Measurements from ENCODE around the gene SPATC1L. TPM values are rescaled to one million over a fixed set of nuclear protein-coding genes. Genes with fewer than 3 reads are reported as not detected.
"Not testable (repeated sequence)": the region's sequence is repeated elsewhere in the genome, so short reads cannot be mapped to it uniquely, and the experiment has no call there.

Gene SPATC1L
- total and polyA plus RNA-seq, 2 donors from 2014 or later = 3.7 to 8.7 TPM

- no peaks in the 10 kb centered on the region for H3K27me3 ChIP-seq (ENCODE audit: control insufficient read depth, insufficient read depth, low read length)
- intact Hi-C loops (cut with DNase I) = no loop called here
- H3K9me3 ChIP-seq (ENCODE audit: control insufficient read depth in 2 of 3, insufficient read depth in 1 of 3, low read length in 3 of 3) = no peaks in the 10 kb centered on the region
- H3K4me1 ChIP-seq (ENCODE audit: control insufficient read depth in 2 of 3, insufficient read depth in 2 of 3, low read depth in 1 of 3, low read length in 3 of 3) = no peaks in the 10 kb centered on the region
- H3K4me3 ChIP-seq (ENCODE audit: low read length in 3 of 3) = no peak overlapping the region
- no peak overlapping the region for H3K27ac ChIP-seq (ENCODE audit: low read depth in 2 of 2, low read length in 2 of 2)
- H3K36me3 ChIP-seq (ENCODE audit: control insufficient read depth in 2 of 3, insufficient read depth in 3 of 3, low read length in 3 of 3) = peaks cover 5 to 19% (median 7%) of the 10 kb centered on the region in 3 donors
- FAIRE-seq (no peak), DNase-seq (peak in 1 of 5 donors; percentile 15)
- no peak overlapping the region for H3K9ac ChIP-seq (ENCODE audit: low read length in 3 of 3)
- TF ChIP-seq CTCF (IDR thresholded peaks at IDR 0.05; ENCODE audit: borderline replicate concordance, extremely low read depth, insufficient read depth) = no peak
Observed at GRCh38 chr21:46202592-46203202, 18.4 kb upstream of the SPATC1L start.

- peak in 1 of 5 donors; percentile 1 for DNase-seq
- H3K9ac ChIP-seq (ENCODE audit: low read length in 3 of 3); H3K9me3 ChIP-seq (ENCODE audit: control insufficient read depth in 2 of 3, insufficient read depth in 1 of 3, low read length in 3 of 3); H3K4me1 ChIP-seq (ENCODE audit: control insufficient read depth in 2 of 3, insufficient read depth in 2 of 3, low read depth in 1 of 3, low read length in 3 of 3); intact Hi-C loops (cut with DNase I); H3K4me3 ChIP-seq (ENCODE audit: low read length in 3 of 3); FAIRE-seq; H3K27me3 ChIP-seq (ENCODE audit: control insufficient read depth, insufficient read depth, low read length); H3K27ac ChIP-seq (ENCODE audit: low read depth in 2 of 2, low read length in 2 of 2): not testable (repeated sequence)
- peaks cover 5 to 24% (median 7%) of the 10 kb centered on the region in 3 donors for H3K36me3 ChIP-seq (ENCODE audit: control insufficient read depth in 2 of 3, insufficient read depth in 3 of 3, low read length in 3 of 3)
Observed at GRCh38 chr21:46200877-46201803, 16.9 kb upstream of the SPATC1L start.

- no peak for TF ChIP-seq CTCF (IDR thresholded peaks at IDR 0.05; ENCODE audit: borderline replicate concordance, extremely low read depth, insufficient read depth)
- H3K9ac ChIP-seq (ENCODE audit: low read length in 3 of 3) = no peak overlapping the region
- H3K27me3 ChIP-seq (ENCODE audit: control insufficient read depth, insufficient read depth, low read length) = no peaks in the 10 kb centered on the region
- H3K4me3 ChIP-seq (ENCODE audit: low read length in 3 of 3) = no peak overlapping the region
- no peak overlapping the region for H3K27ac ChIP-seq (ENCODE audit: low read depth in 2 of 2, low read length in 2 of 2)
- H3K9me3 ChIP-seq (ENCODE audit: control insufficient read depth in 2 of 3, insufficient read depth in 1 of 3, low read length in 3 of 3) = no peaks in the 10 kb centered on the region
- DNase-seq (peak in 2 of 5 donors; percentile 2 to 16), FAIRE-seq (no peak)
- intact Hi-C loops (cut with DNase I) = no loop called here
- H3K36me3 ChIP-seq (ENCODE audit: control insufficient read depth in 2 of 3, insufficient read depth in 3 of 3, low read length in 3 of 3) = peaks cover 5 to 23% (median 14%) of the 10 kb centered on the region in 3 donors
- no peaks in the 10 kb centered on the region for H3K4me1 ChIP-seq (ENCODE audit: control insufficient read depth in 2 of 3, insufficient read depth in 2 of 3, low read depth in 1 of 3, low read length in 3 of 3)
Observed at GRCh38 chr21:46199436-46200373, 15.4 kb upstream of the SPATC1L start.
